AG10803 (cell line): ENCODE results near the gene GSK3A.

Source experiments
- DNase-seq: peaks from one replicate; pipeline ENCODE4 v3.0.0; 2010; ENCODE audit warnings: low read depth
- H3K4me3 ChIP-seq: 2 replicates; pipeline ENCODE4 v1.5.1; 2011; ENCODE audit warnings: mild to moderate bottlenecking, low read length, control low read depth
- TF ChIP-seq, protein P1 (sequence below): conservative IDR thresholded peaks from 2 replicates; pipeline ENCODE4 v1.5.1; 2011; ENCODE audit warnings: mild to moderate bottlenecking, low read length, control low read depth, inconsistent platforms

Gene GSK3A

DNA sequence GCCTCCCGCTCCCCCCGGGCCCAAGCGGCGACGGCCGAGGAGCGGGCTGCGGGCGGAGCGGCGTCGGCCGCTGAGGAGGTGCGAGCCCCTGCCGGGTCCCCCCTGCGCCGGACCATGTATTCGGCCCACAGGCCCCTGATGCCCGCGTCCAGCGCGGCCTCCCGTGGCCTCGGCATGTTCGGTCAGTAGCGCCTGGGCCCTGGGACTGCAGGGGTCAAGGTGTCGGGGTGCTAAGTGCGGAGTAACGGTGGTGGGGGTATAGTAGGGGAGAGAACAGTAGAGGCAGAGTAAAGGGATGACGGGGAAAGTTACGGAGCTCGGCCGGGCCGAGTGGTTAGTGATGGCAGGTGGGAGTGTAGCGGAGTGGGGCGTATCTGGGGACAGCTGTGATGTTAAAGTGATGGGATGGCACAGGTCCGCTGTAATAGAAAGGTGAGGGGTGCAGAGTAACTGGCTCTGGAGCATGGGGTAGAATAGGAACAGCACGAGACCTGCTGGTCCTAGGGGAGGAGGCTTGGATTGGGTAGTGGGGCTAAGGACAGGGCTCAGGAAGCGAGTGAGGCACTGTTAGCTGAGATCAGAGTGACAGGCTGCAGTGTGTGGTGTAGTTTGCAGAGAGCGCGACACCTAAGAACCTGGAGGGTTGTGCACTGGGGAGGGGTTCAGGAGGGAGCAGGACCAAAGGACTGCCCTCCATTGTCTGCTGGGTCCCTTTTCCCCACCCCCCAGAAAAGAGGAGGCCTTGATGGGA, 42.4 kb upstream of the GSK3A start:
- no peak for DNase-seq
- TF ChIP-seq, protein P1, sequence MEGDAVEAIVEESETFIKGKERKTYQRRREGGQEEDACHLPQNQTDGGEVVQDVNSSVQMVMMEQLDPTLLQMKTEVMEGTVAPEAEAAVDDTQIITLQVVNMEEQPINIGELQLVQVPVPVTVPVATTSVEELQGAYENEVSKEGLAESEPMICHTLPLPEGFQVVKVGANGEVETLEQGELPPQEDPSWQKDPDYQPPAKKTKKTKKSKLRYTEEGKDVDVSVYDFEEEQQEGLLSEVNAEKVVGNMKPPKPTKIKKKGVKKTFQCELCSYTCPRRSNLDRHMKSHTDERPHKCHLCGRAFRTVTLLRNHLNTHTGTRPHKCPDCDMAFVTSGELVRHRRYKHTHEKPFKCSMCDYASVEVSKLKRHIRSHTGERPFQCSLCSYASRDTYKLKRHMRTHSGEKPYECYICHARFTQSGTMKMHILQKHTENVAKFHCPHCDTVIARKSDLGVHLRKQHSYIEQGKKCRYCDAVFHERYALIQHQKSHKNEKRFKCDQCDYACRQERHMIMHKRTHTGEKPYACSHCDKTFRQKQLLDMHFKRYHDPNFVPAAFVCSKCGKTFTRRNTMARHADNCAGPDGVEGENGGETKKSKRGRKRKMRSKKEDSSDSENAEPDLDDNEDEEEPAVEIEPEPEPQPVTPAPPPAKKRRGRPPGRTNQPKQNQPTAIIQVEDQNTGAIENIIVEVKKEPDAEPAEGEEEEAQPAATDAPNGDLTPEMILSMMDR = no peak

DNA sequence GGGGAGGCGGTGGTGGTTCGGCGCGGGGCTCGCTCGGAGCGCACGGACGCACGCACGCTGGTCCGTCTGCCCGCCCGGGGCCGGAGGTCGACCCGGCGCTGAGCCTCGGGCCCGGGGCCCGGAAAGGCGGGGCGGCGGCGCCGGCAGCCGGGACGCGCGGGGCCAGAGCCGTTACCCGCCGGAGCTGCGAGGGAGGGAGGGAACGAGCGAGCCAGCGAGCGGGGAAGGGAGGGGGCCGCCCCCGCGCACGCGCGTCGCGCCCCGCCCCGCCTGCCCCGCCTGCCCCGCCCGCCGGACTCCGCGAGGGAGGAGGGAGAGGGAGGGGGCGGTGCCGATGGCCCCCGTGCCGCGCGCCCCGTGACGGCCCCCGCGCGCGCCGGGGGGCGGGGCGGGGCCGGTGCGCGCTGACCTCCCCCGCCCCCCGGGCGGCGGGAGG, 41.7 kb upstream of the GSK3A start:
- peak; percentile 78 for DNase-seq
- H3K4me3 ChIP-seq = peak overlapping the region; percentile 71

More for the DNA sequence above, 42.4 kb upstream of the GSK3A start:
- peak overlapping the region; percentile 71 for H3K4me3 ChIP-seq

DNA sequence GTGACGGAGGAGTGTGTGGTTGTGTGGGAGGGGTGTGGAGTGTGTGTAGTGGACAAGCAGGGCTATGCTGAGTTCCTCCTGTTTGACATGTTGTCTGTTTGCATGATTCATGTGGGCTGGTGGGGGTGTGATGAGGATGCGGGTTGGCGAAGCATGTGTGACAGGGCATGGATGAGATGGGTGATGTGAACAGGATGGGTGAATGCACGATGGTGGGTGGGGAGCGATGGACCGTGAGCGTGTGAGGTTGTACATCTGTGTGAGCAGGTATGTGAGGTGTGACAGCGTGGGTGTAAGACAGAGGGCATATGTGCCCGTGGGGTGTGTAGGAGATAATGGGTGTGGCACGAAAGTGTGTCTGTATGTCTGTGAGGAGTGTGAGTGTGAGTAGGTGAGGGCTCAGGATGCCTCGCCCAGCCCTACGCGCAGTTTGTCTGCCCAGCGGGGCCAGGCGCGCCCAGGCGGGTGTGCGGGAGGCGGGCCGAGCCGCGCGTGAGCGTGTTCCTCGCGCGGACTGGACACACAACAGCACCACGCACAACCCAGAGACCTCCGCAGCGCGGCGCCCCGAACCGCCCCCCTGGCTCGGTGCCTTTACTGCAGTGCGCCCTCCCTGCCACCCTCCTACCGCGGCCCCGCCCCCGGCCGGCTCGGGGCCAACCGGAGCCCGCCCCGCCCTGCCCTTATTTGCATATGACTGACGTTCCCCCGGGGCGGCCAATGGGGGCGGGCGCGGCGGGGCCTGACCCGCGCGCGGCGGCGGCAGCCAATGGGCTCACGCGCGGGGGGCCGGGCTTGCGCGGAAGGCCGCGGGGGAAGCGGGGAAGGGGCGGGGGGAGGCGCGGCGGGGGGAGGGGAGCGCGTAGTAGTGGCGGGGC, 41.0 kb upstream of the GSK3A start:
- H3K4me3 ChIP-seq = peak overlapping the region; percentile 50
- peak; percentile 92 for DNase-seq

More for the DNA sequence above, 41.7 kb upstream of the GSK3A start:
- TF ChIP-seq, protein P1 = no peak

DNA sequence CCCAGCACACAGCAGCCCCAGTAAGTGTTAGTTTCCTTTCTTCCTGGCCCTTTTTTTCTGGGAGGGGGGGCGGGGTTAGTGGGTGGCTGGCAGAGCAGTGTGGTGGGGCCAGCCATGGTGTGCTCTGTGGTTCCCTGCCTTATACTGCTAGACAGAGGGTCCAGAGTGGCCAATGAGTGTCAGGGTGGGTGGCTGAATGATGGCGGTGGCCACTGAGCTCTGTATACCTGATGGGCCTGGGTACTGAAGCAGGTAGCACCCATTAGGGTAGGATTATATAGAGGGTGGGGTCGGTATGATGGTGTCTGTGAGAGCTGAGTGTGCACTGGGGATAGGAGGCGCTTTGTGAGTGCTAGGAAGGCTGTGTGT, 40.4 kb upstream of the GSK3A start:
- no peak for DNase-seq
- TF ChIP-seq, protein P1 = no peak
- H3K4me3 ChIP-seq = peak overlapping the region; percentile 50

More for the DNA sequence above, 41.0 kb upstream of the GSK3A start:
- TF ChIP-seq, protein P1 = no peak

DNA sequence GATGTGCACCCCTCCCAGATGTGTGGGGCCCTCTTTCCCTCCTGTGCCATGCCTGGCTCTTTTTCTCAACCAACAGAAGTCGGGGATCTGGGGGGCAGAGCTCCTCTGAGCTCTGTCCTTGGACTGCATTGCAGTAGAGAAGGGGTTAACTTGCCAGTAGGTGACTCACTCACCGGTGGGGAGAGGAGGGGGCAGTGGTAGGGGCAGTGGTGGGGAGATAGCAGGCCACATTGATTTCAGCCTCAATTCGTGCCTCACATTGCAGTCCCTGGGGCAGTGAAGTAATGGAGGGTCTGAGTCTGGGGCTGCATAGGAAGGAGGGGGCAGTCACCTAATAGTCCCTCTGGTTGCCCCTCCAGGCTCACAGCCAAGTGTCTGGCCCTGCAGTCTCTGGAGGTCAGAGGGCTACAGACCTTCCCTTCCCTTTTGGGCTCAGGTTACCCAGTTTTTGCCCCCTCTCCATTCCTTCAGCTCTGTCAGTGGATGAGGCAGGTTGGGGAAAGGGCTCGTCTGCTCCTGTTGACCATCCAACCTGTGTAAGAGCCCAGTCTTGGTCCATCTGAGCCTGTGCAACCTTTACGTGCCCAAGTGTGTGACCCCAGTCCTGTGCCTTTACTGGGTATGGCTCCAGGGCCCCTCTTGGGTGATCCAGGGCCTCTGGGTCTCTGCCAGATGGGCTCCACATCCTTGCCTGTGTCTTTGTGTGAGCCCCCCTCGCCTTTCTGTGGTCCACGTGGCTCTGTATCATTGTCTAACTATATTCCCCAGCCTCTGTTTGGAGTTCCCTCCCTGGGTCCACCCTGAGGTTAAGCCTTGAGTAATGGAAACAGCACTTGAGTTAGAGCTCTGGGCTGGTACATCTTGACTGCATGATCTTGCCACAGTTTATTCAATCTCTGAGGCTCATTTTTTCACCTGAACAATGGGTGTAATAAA, 39.7 kb upstream of the GSK3A start:
- TF ChIP-seq, protein P1 = no peak
- no peak for DNase-seq
- peak overlapping the region; percentile 78 for H3K4me3 ChIP-seq

DNA sequence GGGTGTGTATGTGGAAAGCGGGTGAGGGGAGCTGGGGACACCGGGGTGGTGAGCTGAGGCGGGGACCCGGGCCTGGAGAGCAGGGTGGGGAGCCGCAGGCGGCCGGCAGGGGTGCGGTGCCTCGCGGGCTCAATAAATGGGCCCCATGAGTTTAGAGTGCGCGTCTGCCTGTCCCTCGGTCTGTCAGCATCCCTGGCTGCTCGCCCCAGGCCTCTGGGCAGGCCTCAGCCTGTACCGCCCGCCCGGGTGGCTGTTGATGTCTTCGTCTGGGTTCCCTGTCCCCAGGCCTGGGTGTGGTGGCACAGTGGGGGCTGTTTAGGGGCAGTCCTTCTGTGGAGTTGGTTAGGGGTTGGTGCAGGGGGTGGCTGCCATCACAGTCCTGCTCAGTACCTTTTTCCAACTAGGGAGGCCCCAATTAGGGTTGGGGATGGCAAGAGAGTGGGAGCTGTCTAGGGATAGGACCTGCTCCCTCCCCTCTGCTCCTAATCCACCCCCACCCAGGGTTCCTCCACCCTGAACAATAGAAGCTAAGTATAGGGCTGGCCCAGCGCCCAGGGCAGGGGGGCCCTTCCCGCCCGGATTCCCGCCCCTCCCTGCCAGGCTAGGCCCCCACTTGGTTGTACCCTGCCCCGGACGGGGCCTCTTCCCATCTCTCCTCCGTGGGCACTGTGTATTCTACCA, 38.9 kb upstream of the GSK3A start:
- TF ChIP-seq, protein P1 = 0 out of 2 replicates have a peak, but pooled peaks have one; percentile 7
- DNase-seq = peak; percentile 27
- peak overlapping the region; percentile 78 for H3K4me3 ChIP-seq
